Astrocyte (in vitro differentiated cells and primary cell): ENCODE data around the gene GPR180.

Experiments used
- CTCF ChIP-seq: IDR thresholded peaks from 2 replicates; pipeline ENCODE4 v1.5.1; 2011; ENCODE audit warnings: low read depth, mild to moderate bottlenecking, inconsistent platforms, low read length, moderate library complexity; ENCODE audit not compliant: insufficient read depth
- EZH2 ChIP-seq: IDR thresholded peaks from 2 replicates; pipeline ENCODE4 v1.6.1; 2012; ENCODE audit warnings: mild to moderate bottlenecking, low read length, inconsistent platforms; ENCODE audit not compliant: insufficient read depth

GRCh38 chr13:94620286-94620896 is 18.7 kb downstream of the GPR180 start:
- peak; percentile 78 for TF ChIP-seq CTCF
- TF ChIP-seq EZH2: no peak
